ENCODE results near the gene MGLL.

The MGLL gene

DNA sequence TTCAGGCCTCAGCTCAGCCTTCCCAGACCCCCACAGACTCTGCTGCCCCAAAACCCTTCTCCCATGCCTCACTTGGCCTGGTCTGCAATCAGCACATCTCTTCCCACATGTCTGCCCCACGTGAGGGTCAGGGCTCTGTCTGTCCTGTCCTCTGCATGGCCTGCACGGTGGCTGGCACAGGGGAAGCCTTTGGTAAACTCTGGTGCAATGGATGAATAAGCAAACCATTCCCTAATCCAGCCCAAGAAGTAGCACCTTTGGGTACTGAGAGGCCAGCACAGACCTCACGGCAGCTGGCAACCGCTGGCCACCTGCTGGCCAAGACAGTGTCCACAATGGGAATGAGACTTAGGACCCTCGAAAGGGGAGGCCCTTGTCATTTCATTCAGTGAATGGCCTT lies 121.9 kb downstream of the MGLL start:
- TF ChIP-seq, protein P1, sequence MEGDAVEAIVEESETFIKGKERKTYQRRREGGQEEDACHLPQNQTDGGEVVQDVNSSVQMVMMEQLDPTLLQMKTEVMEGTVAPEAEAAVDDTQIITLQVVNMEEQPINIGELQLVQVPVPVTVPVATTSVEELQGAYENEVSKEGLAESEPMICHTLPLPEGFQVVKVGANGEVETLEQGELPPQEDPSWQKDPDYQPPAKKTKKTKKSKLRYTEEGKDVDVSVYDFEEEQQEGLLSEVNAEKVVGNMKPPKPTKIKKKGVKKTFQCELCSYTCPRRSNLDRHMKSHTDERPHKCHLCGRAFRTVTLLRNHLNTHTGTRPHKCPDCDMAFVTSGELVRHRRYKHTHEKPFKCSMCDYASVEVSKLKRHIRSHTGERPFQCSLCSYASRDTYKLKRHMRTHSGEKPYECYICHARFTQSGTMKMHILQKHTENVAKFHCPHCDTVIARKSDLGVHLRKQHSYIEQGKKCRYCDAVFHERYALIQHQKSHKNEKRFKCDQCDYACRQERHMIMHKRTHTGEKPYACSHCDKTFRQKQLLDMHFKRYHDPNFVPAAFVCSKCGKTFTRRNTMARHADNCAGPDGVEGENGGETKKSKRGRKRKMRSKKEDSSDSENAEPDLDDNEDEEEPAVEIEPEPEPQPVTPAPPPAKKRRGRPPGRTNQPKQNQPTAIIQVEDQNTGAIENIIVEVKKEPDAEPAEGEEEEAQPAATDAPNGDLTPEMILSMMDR (IDR thresholded peaks at IDR 0.05): no peak
- Histone ChIP-seq H3K4me1 (ENCODE audit: control insufficient read depth in 1 of 2, insufficient read depth in 1 of 2, low read depth in 1 of 2, low read length in 1 of 2) (peaks cover 24 to 26% of the 10 kb centered on the region in 2 experiments), H3K9me3 (no peaks in the 10 kb centered on the region), H3K36me3 (no peaks in the 10 kb centered on the region), H3K27me3 (no peaks in the 10 kb centered on the region), H3K4me3 (ENCODE audit: low read depth in 1 of 2, low read length in 1 of 2) (no peak overlapping the region), H3K27ac (no peak overlapping the region)

DNA sequence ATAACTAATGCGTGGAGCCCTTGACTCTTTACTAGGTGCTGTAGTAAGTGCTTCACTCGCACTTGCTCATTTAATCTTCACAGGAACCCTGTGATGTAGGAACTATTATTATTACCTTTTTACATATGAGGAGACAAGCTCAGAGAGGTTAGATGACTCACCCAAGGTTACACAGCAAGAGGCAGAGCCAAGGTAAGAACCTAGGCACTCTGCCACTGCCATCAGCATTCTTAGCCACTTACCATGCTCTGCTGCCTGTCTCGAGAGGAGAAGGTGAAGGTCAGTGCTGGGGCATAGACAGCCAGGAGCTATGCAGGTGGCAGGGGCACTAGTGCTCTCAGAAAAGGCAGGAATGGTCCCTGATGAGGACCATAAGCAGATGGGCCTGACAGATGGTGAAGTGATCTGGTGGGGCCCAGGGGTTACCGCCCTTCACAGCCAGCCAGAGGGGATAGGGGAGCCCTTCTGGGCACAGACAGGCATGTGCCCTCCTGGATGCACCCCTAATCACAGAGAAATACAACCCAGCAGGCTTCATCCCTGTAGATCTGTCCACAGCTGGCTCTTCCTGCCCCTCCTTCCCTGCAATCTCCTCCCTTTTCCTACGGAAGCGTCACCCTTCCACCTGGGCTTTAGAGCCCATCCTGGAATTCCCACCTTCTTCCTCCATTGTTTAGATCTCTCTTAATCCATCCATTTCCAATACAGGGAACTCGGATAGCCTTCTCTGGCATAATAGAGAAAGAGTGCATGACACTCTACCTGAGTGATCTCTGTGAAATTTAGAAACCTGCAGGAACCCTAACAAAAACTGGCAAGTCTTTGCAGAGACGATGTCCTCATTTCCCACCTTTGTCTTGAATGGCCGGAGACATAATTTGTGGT lies 122.7 kb downstream of the MGLL start:
- no peak overlapping the region for H3K4me3 ChIP-seq (ENCODE audit: low read depth in 1 of 2, low read length in 1 of 2)
- H3K9me3 ChIP-seq: no peaks in the 10 kb centered on the region
- no peaks in the 10 kb centered on the region for H3K27me3 ChIP-seq
- no peaks in the 10 kb centered on the region for H3K36me3 ChIP-seq
- H3K4me1 ChIP-seq (ENCODE audit: control insufficient read depth in 1 of 2, insufficient read depth in 1 of 2, low read depth in 1 of 2, low read length in 1 of 2): peaks cover 24 to 26% of the 10 kb centered on the region in 2 experiments
- TF ChIP-seq, protein P1 (IDR thresholded peaks at IDR 0.05): no peak
- H3K27ac ChIP-seq: no peak overlapping the region

DNA sequence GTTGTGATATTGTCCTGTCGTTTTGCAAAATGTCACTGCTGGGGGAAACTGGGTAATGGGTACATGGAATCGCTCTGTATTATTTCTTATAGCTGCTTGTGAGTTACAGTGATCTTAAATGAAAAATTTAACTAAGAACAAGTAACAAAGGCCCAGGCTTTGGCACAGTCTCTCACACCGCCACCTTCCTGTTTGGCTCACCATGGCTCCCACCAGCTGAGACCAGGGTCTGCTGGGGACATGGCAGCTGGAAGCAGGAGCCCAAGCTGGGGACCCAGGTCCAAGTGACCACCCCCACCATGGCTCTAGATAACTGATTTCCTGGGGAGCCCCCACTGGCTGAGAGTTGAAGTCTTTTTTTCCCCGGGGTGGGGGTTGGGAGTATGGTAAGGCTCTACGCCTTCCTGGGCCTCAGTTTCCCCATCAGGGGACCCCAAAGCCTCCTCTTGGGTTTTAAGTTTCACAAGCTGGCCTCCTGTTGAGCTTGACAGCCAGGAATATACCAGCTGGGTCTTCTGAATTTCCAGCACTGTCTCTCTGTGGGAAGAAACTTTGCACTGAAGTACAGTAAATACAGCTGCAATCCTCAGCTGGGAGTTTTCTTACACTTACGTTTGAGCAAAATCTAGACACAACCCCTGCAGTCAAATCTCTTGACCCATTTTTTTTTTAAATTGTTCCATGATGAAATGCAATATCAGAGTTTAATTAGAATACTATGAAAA lies 123.5 kb downstream of the MGLL start:
- TF ChIP-seq, protein P1 (IDR thresholded peaks at IDR 0.05): no peak
- no peak overlapping the region for H3K4me3 ChIP-seq (ENCODE audit: low read depth in 1 of 2, low read length in 1 of 2)
- no peaks in the 10 kb centered on the region for H3K27me3 ChIP-seq
- H3K36me3 ChIP-seq: no peaks in the 10 kb centered on the region
- no peak overlapping the region for H3K27ac ChIP-seq
- H3K4me1 ChIP-seq (ENCODE audit: control insufficient read depth in 1 of 2, insufficient read depth in 1 of 2, low read depth in 1 of 2, low read length in 1 of 2): peaks cover 24 to 29% of the 10 kb centered on the region in 2 experiments
- no peaks in the 10 kb centered on the region for H3K9me3 ChIP-seq

DNA sequence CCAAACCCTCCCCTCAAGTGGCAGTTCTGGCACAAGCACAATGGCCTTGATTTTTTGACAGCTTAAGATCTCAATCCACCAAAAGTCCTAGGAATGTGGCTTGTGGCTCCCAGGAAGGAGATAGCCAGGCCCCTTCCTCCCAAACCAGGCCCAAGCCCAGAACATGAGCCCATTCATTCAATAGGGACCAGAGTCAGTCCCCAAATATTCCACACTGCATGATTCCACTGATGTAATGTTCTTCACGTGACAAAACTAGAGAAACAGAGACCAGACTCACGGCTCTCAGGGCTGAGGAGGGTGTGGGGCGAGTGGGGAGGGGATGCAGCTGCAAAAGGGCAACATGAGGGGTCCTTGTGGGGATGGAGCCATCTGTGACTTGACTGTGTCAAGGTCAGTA lies 124.0 kb downstream of the MGLL start:
- TF ChIP-seq, protein P1 (IDR thresholded peaks at IDR 0.05): no peak
- H3K27ac ChIP-seq: no peak overlapping the region
- H3K36me3 ChIP-seq: no peaks in the 10 kb centered on the region
- no peak overlapping the region for H3K4me3 ChIP-seq (ENCODE audit: low read depth in 1 of 2, low read length in 1 of 2)
- no peaks in the 10 kb centered on the region for H3K9me3 ChIP-seq
- H3K4me1 ChIP-seq (ENCODE audit: control insufficient read depth in 1 of 2, insufficient read depth in 1 of 2, low read depth in 1 of 2, low read length in 1 of 2): peaks cover 21 to 26% of the 10 kb centered on the region in 2 experiments
- H3K27me3 ChIP-seq: no peaks in the 10 kb centered on the region

DNA sequence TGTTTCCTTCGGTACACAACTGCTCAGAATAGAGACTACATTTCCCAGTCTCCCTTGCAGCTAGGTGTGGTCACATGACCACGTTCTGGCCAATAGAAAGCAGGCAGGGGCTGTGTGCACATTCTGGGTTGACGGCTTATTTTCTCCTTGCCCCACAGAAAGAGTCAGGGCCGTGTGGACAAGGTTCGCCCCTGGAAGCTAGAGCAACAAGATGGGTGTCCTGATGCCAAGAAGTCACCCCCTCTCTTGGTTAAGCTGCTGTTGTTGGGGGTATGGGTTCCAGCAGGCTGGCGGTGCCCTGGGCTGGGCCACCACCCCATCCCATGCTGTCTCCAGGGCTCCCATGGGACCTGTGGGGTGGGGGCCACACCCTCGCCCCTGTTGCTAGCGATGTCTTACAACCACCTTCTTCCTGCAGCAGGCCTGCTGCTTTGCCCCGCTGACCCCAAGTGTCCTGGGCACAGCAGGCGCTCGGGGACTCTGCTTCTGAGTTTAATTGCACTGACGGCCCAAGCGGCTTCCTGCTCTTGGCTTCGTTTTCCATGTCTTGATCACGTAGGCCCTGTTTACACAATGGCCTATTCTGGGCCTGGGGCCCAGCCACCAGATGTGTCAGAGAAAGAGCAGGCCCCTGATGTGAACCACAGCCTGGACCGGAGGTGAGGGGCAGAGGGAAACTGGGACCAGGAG lies 124.6 kb downstream of the MGLL start:
- TF ChIP-seq, protein P1 (IDR thresholded peaks at IDR 0.05): no peak
- Histone ChIP-seq H3K27ac (peak overlapping the region; percentile 55), H3K36me3 (no peaks in the 10 kb centered on the region)

More for the DNA sequence above, 124.6 kb downstream of the MGLL start:
- Histone ChIP-seq H3K4me3 (ENCODE audit: low read depth in 1 of 2, low read length in 1 of 2) (no peak overlapping the region), H3K4me1 (ENCODE audit: control insufficient read depth in 1 of 2, insufficient read depth in 1 of 2, low read depth in 1 of 2, low read length in 1 of 2) (peaks cover 16 to 22% of the 10 kb centered on the region in 2 experiments), H3K27me3 (no peaks in the 10 kb centered on the region), H3K9me3 (no peaks in the 10 kb centered on the region)
